T-helper 2 cell treated with Interferon-gamma antibody and Interleukin-4, amounts not matched to agents 5 μg/mL and 100 μg/mL, for 36 hours (primary cell): ENCODE results near the gene VIPR2.
"Not testable (repeated sequence)": the region's sequence is repeated elsewhere in the genome, so short reads cannot be mapped to it uniquely, and the experiment has no call there.

ENCODE experiments used
- DNase-seq: peaks from one replicate; pipeline ENCODE4 v3.0.0; 2021; ENCODE audit warnings: low spot score
- H3K27ac Mint-ChIP-seq: one replicate; pipeline ENCODE4 v1.8.0; 2021; ENCODE audit warnings: mild to moderate bottlenecking, mixed read lengths
- H3K27me3 Mint-ChIP-seq: one replicate; pipeline ENCODE4 v1.8.0; 2021; ENCODE audit warnings: low read depth, mixed read lengths
- H3K36me3 Mint-ChIP-seq: one replicate; pipeline ENCODE4 v1.8.0; 2021; ENCODE audit warnings: low read depth, mixed read lengths
- H3K4me1 Mint-ChIP-seq: one replicate; pipeline ENCODE4 v1.8.0; 2021; ENCODE audit warnings: low read depth, mixed read lengths
- H3K4me3 Mint-ChIP-seq: one replicate; pipeline ENCODE4 v1.8.0; 2022; ENCODE audit warnings: mild to moderate bottlenecking, moderate library complexity, mixed read lengths
- H3K9me3 Mint-ChIP-seq: one replicate; pipeline ENCODE4 v1.8.0; 2021; ENCODE audit warnings: mixed read lengths

Gene VIPR2

GRCh38 chr7:159139639-159140038 is 5.0 kb downstream of the VIPR2 start:
- Mint-ChIP-seq H3K9me3 (no peaks in the 10 kb centered on the region), H3K27ac (no peak overlapping the region), H3K4me3 (no peak overlapping the region), H3K4me1 (peaks cover 5% of the 10 kb centered on the region), H3K36me3 (peaks cover 4% of the 10 kb centered on the region), H3K27me3 (peaks cover 19% of the 10 kb centered on the region)
- DNase-seq = no peak

- H3K27ac Mint-ChIP-seq = no peak overlapping the region
- H3K9me3 Mint-ChIP-seq = no peaks in the 10 kb centered on the region
- H3K36me3 Mint-ChIP-seq = peaks cover 4% of the 10 kb centered on the region
- peaks cover 5% of the 10 kb centered on the region for H3K4me1 Mint-ChIP-seq
- peaks cover 18% of the 10 kb centered on the region for H3K27me3 Mint-ChIP-seq
- H3K4me3 Mint-ChIP-seq = no peak overlapping the region
- DNase-seq = no peak
Observed at GRCh38 chr7:159139202-159139601, 5.5 kb downstream of the VIPR2 start.

- Mint-ChIP-seq H3K9me3 (no peaks in the 10 kb centered on the region), H3K4me3 (no peak overlapping the region), H3K36me3 (peaks cover 4% of the 10 kb centered on the region), H3K27ac (no peak overlapping the region), H3K27me3 (peaks cover 11% of the 10 kb centered on the region), H3K4me1 (peaks cover 5% of the 10 kb centered on the region)
- no peak for DNase-seq
Observed at GRCh38 chr7:159138508-159138907, 6.2 kb downstream of the VIPR2 start.

- H3K4me3 Mint-ChIP-seq = no peak overlapping the region
- H3K27ac Mint-ChIP-seq = no peak overlapping the region
- no peak for DNase-seq
Observed at GRCh38 chr7:159137906-159138305, 6.8 kb downstream of the VIPR2 start.

GRCh38 chr7:159136846-159137245 is 7.8 kb downstream of the VIPR2 start:
- Mint-ChIP-seq H3K4me3 (no peak overlapping the region), H3K36me3 (peaks cover 1% of the 10 kb centered on the region), H3K27ac (no peak overlapping the region), H3K4me1 (no peaks in the 10 kb centered on the region), H3K9me3 (no peaks in the 10 kb centered on the region), H3K27me3 (peaks cover 2% of the 10 kb centered on the region)
- DNase-seq = no peak

More at GRCh38 chr7:159137906-159138305, 6.8 kb downstream of the VIPR2 start:
- H3K4me1 Mint-ChIP-seq = peaks cover 2% of the 10 kb centered on the region
- H3K27me3 Mint-ChIP-seq = peaks cover 5% of the 10 kb centered on the region
- no peaks in the 10 kb centered on the region for H3K9me3 Mint-ChIP-seq
- H3K36me3 Mint-ChIP-seq = peaks cover 4% of the 10 kb centered on the region

GRCh38 chr7:159136442-159136841 is 8.2 kb downstream of the VIPR2 start:
- Mint-ChIP-seq H3K27ac (no peak overlapping the region), H3K27me3 (peaks cover 2% of the 10 kb centered on the region), H3K4me1 (no peaks in the 10 kb centered on the region), H3K9me3 (no peaks in the 10 kb centered on the region), H3K36me3 (peaks cover 1% of the 10 kb centered on the region), H3K4me3 (no peak overlapping the region)
- no peak for DNase-seq

GRCh38 chr7:159136013-159136412 is 8.7 kb downstream of the VIPR2 start:
- Mint-ChIP-seq H3K36me3 (peaks cover 1% of the 10 kb centered on the region), H3K27ac (no peak overlapping the region), H3K4me3 (no peak overlapping the region), H3K4me1 (no peaks in the 10 kb centered on the region), H3K9me3 (no peaks in the 10 kb centered on the region), H3K27me3 (peaks cover 2% of the 10 kb centered on the region)
- no peak for DNase-seq

- H3K4me1 Mint-ChIP-seq, H3K4me3 Mint-ChIP-seq, H3K27ac Mint-ChIP-seq, H3K36me3 Mint-ChIP-seq, H3K27me3 Mint-ChIP-seq, DNase-seq, H3K9me3 Mint-ChIP-seq: not testable (repeated sequence)
Observed at GRCh38 chr7:159132670-159133443, 11.8 kb downstream of the VIPR2 start.

- peaks cover 3% of the 10 kb centered on the region for H3K27me3 Mint-ChIP-seq
- no peak for DNase-seq
- H3K4me1 Mint-ChIP-seq = no peaks in the 10 kb centered on the region
- no peaks in the 10 kb centered on the region for H3K9me3 Mint-ChIP-seq
- no peak overlapping the region for H3K27ac Mint-ChIP-seq
- H3K4me3 Mint-ChIP-seq = no peak overlapping the region
- no peaks in the 10 kb centered on the region for H3K36me3 Mint-ChIP-seq
Observed at GRCh38 chr7:159130820-159131219, 13.8 kb downstream of the VIPR2 start.

- H3K4me3 Mint-ChIP-seq = no peak overlapping the region
- H3K27me3 Mint-ChIP-seq = peaks cover 3% of the 10 kb centered on the region
- no peak for DNase-seq
- H3K27ac Mint-ChIP-seq = no peak overlapping the region
- H3K4me1 Mint-ChIP-seq = no peaks in the 10 kb centered on the region
- no peaks in the 10 kb centered on the region for H3K36me3 Mint-ChIP-seq
- no peaks in the 10 kb centered on the region for H3K9me3 Mint-ChIP-seq
Observed at GRCh38 chr7:159130199-159130775, 14.4 kb downstream of the VIPR2 start.

- Mint-ChIP-seq H3K27ac (no peak overlapping the region), H3K36me3 (no peaks in the 10 kb centered on the region), H3K4me1 (no peaks in the 10 kb centered on the region), H3K9me3 (no peaks in the 10 kb centered on the region), H3K4me3 (no peak overlapping the region), H3K27me3 (peaks cover 7% of the 10 kb centered on the region)
- DNase-seq = no peak
Observed at GRCh38 chr7:159128767-159129166, 15.9 kb downstream of the VIPR2 start.

- H3K27ac Mint-ChIP-seq = no peak overlapping the region
- no peaks in the 10 kb centered on the region for H3K36me3 Mint-ChIP-seq
- no peaks in the 10 kb centered on the region for H3K4me1 Mint-ChIP-seq
- DNase-seq = no peak
- H3K4me3 Mint-ChIP-seq = no peak overlapping the region
- peaks cover 13% of the 10 kb centered on the region for H3K27me3 Mint-ChIP-seq
- H3K9me3 Mint-ChIP-seq = no peaks in the 10 kb centered on the region
Observed at GRCh38 chr7:159127691-159128642, 16.7 kb downstream of the VIPR2 start.

GRCh38 chr7:159126311-159127260 is 18.1 kb downstream of the VIPR2 start:
- Mint-ChIP-seq H3K27me3 (peaks cover 13% of the 10 kb centered on the region), H3K4me3 (no peak overlapping the region), H3K4me1 (no peaks in the 10 kb centered on the region), H3K9me3 (peaks cover 3% of the 10 kb centered on the region), H3K36me3 (no peaks in the 10 kb centered on the region), H3K27ac (no peak overlapping the region)
- no peak for DNase-seq
